Glomerular endothelial cell (primary cell): ENCODE measurements around the gene ETV1. TPM values are rescaled to one million over a fixed set of nuclear protein-coding genes. Genes with fewer than 3 reads are reported as not detected.

ENCODE experiments used
- DNase-seq: peaks from one replicate; pipeline ENCODE4 v3.0.0-alpha.2; 2011; ENCODE audit warnings: low read depth, low spot score; ENCODE audit errors: extremely low read depth
- total RNA-seq: library from RNA; depleted of rRNA; stranded (reverse); fragments of >200 nt; gene quantifications from 2 replicates; pipeline ENCODE4 v1.2.3, GENCODE V29; 2015

ETV1 gene
- total RNA-seq, 1 donor from 2014 or later, result 6.5 TPM

GRCh38 chr7:13988065-13988464 is 1.4 kb downstream of the ETV1 start:
- DNase-seq, result no peak

DNA sequence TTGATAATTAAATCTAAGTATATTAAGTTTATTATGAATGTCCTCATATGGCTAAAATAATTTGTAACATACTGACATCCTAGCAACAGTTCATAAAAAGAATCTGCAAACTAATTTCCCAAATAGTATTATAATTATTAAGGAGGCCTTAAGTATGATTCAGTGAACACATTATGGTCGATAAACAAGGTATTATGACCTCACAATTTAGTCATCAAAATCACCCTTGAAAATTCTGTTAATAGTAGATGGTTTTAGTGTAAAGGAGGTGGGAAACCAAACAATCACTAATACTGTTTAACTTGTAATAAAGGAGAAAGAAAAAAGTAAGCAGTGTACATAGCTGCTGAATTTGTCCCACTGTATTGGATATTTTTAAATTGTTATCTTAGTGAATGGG is 2.1 kb downstream of the ETV1 start:
- DNase-seq, result no peak

DNA sequence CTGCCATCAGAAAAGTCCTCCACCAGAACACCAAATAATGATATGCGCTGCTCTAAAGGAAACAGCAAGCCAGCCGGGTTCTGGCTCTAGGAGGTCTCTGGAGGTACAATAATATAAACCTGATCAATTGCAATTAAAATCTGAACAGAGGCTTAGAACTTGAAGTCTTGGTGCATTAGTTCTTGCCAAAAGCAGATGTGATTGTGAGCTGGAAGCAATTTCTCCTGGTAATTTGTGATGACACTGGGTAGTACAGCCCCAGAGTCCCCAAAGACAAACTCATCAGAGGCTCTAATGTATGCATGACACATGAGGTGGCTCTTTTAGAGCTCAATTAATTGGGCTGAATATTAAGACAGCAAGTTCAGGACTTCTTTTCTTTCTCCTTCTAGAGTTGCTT is 3.3 kb downstream of the ETV1 start:
- DNase-seq, result no peak

DNA sequence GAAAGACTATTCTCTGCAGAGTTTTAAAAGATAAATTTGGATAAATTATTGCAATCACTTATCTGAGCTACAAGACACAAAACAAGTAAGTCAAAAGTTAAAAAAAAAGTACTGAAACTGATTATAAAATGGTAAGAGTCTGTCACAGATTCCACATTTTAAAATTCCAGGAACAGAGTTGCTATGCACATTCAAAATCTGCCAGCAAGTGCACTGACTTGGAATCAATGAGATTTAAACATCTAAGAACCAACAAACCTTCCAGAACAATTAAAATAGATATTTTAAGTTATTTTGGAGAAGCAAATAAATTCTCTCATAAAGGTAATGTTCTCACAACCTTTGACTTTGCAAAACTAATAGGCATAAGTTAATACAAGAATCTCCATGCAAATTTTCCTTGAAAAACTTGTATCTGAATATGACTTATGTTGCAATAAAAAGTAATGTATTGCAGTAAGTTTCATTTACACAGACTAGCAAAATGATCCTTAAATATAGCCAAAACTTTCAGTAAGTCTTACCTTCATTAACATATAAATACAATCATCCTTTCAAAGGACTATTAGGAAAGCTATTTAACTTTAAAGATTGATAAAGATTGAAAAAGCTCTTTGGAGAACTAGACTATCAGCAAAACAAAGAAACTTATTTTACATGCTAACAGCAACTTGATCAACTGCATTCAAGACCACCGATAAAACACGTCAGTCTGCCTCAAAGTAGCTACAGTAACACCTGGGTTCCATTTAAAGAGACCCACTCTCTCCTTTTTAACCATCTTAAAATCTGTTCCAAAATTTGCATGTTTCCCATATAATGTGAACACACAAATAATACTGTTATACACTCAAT is 4.4 kb downstream of the ETV1 start:
- no peak for DNase-seq

- no peak for DNase-seq
These were observed 5.4 kb downstream of the ETV1 start for GRCh38 chr7:13984061-13984460.

GRCh38 chr7:13982940-13983677 is 6.4 kb downstream of the ETV1 start:
- DNase-seq, result no peak

DNA sequence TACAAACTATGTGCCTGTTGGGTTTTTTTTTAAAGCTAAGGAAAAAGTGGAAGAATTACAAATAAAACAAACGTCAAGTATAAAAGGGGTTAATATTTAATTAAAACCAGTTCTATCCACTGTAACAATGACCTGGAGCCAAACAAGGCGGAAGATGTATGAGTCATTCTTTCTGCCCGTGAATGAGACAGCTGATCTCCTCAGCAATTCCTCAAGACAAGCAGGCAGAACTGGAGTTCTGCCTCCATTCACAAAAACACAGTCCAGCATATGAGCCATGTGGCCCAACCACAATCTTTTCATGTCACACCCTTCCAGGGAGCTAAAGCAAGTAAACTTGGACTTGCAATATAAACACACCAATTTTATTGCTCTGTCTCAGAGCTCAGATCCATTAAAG is 8.4 kb downstream of the ETV1 start:
- no peak for DNase-seq

GRCh38 chr7:13980474-13980873 is 9.0 kb downstream of the ETV1 start:
- no peak for DNase-seq

DNA sequence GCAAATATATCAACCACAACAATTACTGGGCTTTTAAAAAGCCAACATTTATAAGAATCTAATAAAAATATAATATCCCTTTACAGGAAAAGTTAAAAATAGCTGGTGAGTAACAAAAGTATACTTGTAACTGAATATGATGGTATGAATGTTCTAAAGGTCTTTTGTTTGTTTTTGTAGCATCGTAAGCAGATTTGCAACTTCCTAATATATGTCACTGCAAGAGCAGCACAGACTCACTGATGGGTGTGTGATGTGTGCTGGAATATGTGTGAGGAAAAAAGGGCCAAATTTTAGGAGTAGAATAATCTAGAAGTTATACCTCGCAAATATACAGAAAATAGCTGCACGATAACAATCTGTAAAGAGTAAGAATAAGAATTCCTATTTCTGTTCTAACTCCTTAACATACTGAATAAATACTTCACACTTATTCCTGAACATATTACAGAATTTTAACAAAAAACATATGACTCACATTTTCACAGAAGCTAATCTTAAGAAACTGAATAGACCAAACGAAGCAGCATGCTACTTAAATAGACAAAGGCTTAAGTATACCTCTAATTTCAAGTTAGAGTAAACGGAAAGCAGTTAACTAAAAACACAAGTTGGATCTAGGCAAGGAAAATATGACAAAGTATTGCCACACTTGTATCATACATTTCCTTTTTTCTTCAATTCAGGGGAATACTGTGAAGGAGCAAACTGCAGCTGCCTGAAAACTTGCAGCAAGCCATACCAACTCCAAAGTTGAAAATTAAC is 9.6 kb downstream of the ETV1 start:
- DNase-seq, result no peak

GRCh38 chr7:13976594-13976993 is 12.9 kb downstream of the ETV1 start:
- DNase-seq, result no peak

- no peak for DNase-seq
These were observed 24.4 kb downstream of the ETV1 start for GRCh38 chr7:13965077-13965476.

GRCh38 chr7:13963925-13964324 is 25.5 kb downstream of the ETV1 start:
- no peak for DNase-seq

GRCh38 chr7:13955494-13955893 is 34.0 kb downstream of the ETV1 start:
- no peak for DNase-seq

DNA sequence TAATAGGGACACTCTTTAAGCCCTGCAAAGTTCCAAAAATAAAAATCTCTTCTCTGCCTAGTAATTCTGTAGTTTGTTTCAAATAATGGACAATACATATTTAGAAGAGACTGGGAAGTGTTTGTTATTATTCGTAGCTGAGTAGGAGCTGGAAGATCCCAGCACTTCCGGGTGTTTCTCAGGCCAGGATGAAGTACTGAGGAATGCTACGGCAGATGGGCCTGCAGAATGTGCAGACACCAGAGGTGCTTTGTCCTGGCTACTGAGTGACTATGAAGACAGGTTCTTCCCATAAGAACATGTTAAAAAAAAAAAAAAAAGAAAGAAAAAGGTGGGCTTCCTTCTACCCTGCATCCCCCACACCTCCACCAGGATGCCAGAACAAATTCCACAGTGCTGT is 36.1 kb downstream of the ETV1 start:
- DNase-seq, result no peak

DNA sequence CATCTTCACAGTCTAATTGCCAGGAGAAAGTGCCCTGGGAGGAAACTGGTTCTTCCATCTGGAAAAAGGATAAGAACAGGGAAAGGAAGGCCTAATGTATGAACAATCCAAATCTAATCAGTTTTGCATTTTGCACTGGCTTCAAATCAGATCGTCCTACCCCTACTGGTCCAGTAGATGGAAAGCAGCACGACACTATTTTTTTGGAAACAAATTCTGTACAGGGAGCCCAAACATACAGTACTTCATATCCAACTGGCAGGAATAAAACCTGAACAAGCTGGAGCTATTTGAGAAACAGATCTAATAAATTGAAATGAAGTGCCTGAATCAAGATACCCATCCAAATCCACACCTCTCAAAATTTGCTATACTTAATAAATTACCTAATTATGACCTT is 36.5 kb downstream of the ETV1 start:
- no peak for DNase-seq

GRCh38 chr7:13949939-13950338 is 39.5 kb downstream of the ETV1 start:
- no peak for DNase-seq

- DNase-seq, result no peak
These were observed 40.0 kb downstream of the ETV1 start for GRCh38 chr7:13949445-13949844.

- no peak for DNase-seq
These were observed 41.3 kb downstream of the ETV1 start for GRCh38 chr7:13948019-13948801.

DNA sequence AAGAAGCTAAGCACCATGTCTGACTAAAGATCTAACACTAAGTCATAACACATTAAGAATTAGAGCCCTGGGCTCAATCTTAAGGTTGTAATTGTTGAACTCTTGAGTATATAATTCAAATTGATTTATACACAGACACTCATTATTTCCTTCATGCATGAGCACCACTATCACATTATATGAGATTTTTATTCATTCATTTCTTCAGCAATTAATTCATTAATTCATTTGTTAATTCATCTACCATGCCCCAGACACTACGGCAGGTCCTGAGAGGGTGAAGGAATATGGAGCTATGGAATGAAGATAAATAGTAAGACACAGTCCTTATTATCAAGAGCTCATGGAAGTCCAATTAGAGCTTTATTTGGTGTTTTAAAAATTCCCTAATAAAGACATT is 41.9 kb downstream of the ETV1 start:
- no peak for DNase-seq

DNA sequence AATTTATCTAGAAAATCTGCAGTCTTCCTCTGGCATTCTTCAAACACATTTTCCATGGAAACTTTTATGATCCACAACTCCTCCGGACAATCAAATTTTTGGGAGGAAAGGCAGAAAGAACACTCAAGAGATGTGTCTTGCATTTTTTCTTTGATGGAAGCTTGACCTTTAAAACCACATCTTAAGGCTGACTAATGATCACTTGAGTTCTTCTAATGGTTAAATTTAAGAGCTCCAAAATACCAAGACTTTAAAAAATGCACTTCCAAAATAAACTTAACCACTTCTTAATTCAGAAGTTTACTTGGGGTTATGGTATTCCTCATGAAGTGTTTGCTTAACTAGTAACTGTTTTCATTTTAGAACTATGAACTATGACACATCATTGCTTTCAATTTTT is 43.3 kb downstream of the ETV1 start:
- no peak for DNase-seq

- no peak for DNase-seq
These were observed 43.8 kb downstream of the ETV1 start for GRCh38 chr7:13945670-13946069.
